Activated T-helper 2 cell treated with anti-CD3 and anti-CD28 coated beads, Interferon-gamma antibody, Interleukin-2, Interleukin-4, amounts not matched to agents 10 μg/mL and 5 μg/mL and 100 μg/mL, durations not matched to agents 14 hours and 24 hours and 36 hours (primary cell): ENCODE results near the gene WASF2. TPM values are rescaled to one million over a fixed set of nuclear protein-coding genes. Genes with fewer than 3 reads are reported as not detected.
A peak's percentile ranks its signal among the peaks of the same experiment; 100 is the strongest.

Source experiments
- DNase-seq: peaks from one replicate; pipeline ENCODE4 v3.0.0; 2021; ENCODE audit warnings: low spot score
- H3K27ac Mint-ChIP-seq: one replicate; pipeline ENCODE4 v1.8.0; 2021; ENCODE audit warnings: mixed read lengths
- H3K27me3 Mint-ChIP-seq: one replicate; pipeline ENCODE4 v1.8.0; 2021; ENCODE audit warnings: low read depth, mixed read lengths
- H3K36me3 Mint-ChIP-seq: one replicate; pipeline ENCODE4 v1.8.0; 2021; ENCODE audit warnings: low read depth, mixed read lengths
- H3K4me1 Mint-ChIP-seq: one replicate; pipeline ENCODE4 v1.8.0; 2021; ENCODE audit warnings: low read depth, mixed read lengths
- H3K4me3 Mint-ChIP-seq: one replicate; pipeline ENCODE4 v1.8.0; 2021; ENCODE audit warnings: low read depth, mild to moderate bottlenecking, moderate library complexity, mixed read lengths
- H3K9me3 Mint-ChIP-seq: one replicate; pipeline ENCODE4 v1.8.0; 2021; ENCODE audit warnings: mixed read lengths
- intact Hi-C: fragments of 100-400 bp; cut with micrococcal nuclease; formaldehyde crosslinking; loops from one replicate; pipeline ENCODE4 v1.15.1; 2023
- total RNA-seq: library from RNA; stranded (reverse); gene quantifications from 2 replicates; pipeline ENCODE4 v1.2.3, GENCODE V29; 2022

The WASF2 gene
- total RNA-seq, 1 donor from 2014 or later: 128 TPM

DNA sequence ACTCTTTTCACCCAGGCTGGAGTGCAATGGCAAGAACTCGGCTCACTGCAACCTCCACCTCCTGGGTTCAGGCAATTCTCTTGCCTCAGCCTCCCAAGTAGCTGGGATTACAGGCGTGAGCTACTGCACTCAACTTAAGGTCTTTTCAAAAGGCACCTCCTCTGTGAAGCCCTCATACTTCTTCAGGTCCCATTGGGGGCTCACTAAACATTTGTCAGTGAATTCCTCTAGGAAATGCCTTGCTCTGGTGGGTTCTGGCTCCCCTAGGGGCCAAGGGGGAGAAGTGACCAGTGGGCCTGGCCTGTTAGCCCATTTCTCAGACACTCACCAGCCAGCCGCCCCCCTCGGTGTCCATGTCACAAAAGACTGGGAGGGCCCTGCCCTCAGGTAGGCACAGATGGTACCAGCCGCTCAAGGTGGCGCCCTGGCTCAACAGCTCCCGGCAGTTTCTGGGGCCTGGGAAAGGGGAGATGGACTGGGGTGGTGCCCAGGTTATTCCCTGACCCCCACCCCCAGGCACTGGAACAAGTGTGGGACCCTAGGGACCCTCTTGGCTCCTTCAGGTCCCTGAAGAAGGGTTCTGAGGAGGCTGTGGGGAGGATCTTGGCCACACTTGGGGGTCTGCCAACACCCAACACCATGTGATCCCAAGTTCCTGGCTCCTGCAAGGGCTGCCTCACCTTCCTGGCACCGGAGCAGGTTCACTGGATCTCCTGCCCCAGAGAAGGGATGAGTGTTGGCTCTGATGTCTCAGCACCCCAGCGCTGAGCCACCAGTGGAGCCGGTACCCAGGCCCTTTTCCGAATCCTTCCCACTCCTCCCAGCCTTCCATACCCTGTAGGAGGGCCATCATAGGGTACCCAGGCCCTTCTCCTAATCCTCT lies 116.9 kb downstream of the WASF2 start:
- H3K36me3 Mint-ChIP-seq: no peaks in the 10 kb centered on the region
- no peaks in the 10 kb centered on the region for H3K9me3 Mint-ChIP-seq
- DNase-seq: no peak
- peaks cover 9% of the 10 kb centered on the region for H3K4me1 Mint-ChIP-seq
- intact Hi-C loops: no loop called here
- H3K27me3 Mint-ChIP-seq: peaks cover 1% of the 10 kb centered on the region
- H3K27ac Mint-ChIP-seq: no peak overlapping the region
- no peak overlapping the region for H3K4me3 Mint-ChIP-seq

DNA sequence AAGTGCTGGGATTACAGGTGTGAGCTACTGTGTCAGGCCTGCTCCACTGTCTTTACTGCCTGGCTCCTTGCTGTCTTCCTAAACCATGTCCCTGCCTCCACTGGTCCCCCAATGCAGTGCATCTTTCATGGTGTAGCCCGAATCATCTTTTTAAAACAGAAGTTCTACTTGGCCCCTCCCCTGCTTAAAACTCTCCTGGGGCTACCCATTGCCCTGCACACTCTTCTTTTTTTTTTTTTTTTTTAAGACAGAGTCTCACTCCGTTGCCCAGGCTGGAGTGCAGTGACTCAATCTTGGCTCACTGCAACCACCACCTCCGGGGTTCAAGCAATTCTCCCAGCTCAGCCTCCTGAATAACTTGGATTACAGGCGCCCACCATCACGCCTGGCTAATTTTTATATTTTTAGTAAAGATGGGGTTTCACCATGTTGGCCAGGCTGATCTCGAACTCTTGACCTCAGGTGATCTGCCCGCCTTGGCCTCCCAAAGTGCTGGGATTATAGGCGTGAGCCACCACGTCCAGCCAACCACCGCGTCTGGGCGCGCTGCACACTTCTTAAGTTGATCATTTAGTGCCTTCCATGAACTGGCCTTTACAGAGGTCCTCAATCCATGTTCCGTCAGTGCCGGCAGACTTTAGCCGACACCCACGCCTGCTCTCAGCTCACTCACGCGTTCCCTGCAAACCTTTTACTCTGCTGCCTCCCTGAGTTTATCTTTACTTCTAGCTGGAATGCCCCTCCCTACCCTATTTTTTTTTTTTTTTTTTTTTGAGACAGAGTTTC lies 117.8 kb downstream of the WASF2 start:
- no peaks in the 10 kb centered on the region for H3K36me3 Mint-ChIP-seq
- H3K27me3 Mint-ChIP-seq: no peaks in the 10 kb centered on the region
- intact Hi-C loops: no loop called here
- H3K9me3 Mint-ChIP-seq: no peaks in the 10 kb centered on the region
- no peak for DNase-seq
- H3K4me1 Mint-ChIP-seq: peaks cover 15% of the 10 kb centered on the region
- no peak overlapping the region for H3K4me3 Mint-ChIP-seq
- no peak overlapping the region for H3K27ac Mint-ChIP-seq

DNA sequence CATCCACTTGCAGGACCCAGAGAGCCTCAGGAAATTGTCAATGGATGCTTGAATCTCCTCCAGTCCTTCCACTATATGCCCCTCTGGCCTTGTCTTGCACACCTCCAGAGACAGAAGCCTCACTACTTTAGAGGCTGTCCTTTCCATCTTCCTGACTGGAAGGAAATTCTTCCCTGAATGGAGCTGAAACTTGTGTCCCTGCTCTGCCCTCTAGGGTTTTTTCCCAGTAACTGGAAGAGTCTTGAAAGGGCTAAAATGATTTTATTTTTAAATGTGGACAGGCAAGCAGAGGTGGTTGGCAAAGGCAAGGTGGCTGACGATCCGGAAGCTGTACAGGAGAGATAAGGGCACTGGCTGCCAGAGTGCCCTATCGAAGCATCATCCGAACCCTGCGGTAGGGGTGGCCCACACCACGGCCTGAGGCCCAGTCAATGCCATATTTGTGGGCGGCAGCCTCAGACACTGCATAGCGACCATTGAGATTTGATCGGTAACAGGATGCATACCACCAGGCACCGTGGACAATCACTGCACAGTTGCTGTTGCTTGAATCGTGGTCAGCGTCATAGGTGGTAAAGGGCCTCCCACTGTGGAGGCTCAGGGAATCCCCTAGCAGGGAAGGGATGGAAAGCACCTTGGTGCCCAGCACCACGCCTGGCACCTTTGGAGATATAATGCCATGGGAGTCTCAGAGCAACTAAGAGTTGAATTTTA lies 120.9 kb downstream of the WASF2 start:
- intact Hi-C loops: no loop called here
- Mint-ChIP-seq H3K36me3 (no peaks in the 10 kb centered on the region), H3K27me3 (no peaks in the 10 kb centered on the region), H3K4me3 (no peak overlapping the region), H3K4me1 (peaks cover 28% of the 10 kb centered on the region), H3K9me3 (no peaks in the 10 kb centered on the region), H3K27ac (no peak overlapping the region)
- no peak for DNase-seq

DNA sequence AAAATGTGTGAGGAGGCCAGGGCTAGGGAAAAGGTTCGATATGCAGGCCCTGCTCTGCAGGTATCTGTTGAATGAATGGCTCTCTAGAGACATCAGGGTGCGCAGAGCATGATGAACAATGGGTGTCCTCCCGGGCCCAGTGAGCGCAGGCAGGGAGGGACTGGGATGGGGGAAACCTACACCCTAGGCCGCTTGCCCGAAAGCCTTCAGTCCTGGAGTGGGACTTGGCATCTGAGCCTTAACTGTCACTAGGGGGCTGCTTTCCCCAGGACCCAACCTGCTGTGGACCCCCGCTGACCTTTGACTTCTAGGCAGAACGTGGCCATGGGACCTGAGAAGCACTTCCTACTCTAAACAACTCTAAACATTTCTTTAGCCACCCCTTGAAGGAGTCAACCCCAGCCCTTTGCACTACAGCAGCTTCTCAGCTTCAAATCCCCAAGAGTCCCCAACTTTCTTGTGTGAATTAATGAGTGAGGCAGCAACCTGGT lies 122.8 kb downstream of the WASF2 start:
- Mint-ChIP-seq H3K36me3 (no peaks in the 10 kb centered on the region), H3K9me3 (no peaks in the 10 kb centered on the region), H3K4me3 (peak overlapping the region; percentile 65), H3K4me1 (peaks cover 28% of the 10 kb centered on the region), H3K27ac (peak overlapping the region; percentile 64), H3K27me3 (no peaks in the 10 kb centered on the region)
- DNase-seq: no peak
- intact Hi-C loops: no loop called here

DNA sequence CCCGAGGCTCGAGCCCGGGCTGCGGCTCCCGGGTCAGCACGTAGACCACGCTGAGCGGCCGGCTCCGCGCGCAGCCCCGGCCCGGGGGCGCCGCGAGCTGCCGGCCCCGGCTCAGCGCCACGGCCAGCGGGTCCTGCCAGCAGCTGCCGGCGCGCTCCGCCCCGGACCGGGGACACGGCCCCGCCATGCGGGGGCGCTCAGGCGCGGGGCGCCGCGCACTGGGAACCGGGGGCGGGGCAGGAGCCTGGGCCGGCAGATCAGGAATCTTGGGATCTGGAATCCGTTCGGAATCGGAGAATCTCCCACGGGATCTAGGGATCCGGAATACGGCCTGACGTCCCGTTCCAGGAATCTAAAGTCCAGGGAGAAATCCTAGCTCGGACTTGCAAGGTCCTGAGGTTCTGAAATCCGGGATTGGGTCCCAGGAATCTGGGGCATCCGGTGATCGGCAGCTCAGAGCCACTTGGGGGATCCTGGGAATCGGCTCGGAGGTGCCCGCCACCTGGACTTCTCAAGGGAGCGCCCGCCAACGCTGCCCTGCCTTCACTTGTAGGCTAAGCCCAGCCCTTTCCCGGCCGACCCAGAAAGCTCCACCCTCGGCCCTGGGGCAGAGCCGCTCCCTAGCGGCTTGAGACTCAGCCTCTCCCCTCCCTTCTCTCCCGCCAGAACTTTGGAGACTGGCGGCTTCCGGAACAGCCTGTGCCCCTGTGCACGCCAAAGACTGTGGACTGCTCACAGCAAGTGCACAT lies 123.4 kb downstream of the WASF2 start, which contains the start of gene MAP3K6:
Gene MAP3K6, minus strand, starts transcription at position 551 of the 749 bp plus-strand sequence. Its CDS starts 364 bp downstream, at position 187.
- no peaks in the 10 kb centered on the region for H3K9me3 Mint-ChIP-seq
- intact Hi-C loops: no loop called here
- peak within 1 kb of the TSS; percentile 81 for H3K4me3 Mint-ChIP-seq
- peaks cover 28% of the 10 kb centered on the region for H3K4me1 Mint-ChIP-seq
- H3K27me3 Mint-ChIP-seq: no peaks in the 10 kb centered on the region
- H3K27ac Mint-ChIP-seq: peak within 1 kb of the TSS; percentile 83
- H3K36me3 Mint-ChIP-seq: no peaks in the 10 kb centered on the region
- DNase-seq: peak; percentile 42

DNA sequence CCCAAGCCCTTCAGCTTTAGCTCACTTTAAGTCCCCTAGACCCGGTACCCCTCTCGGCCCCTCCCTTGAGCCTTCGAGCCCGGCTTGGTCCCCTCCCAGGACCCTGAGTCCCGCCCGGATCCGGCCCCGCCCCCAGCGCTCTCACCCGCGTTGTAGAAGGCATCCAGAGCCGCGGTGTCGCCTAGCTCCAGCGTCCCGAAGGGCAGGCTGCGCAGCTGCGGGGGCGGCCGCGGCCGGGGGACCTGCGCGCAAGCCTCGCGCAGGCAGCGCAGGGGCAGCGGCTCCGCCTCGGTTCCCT lies 123.9 kb downstream of the WASF2 start:
- Mint-ChIP-seq H3K27ac (peak overlapping the region; percentile 83), H3K27me3 (no peaks in the 10 kb centered on the region), H3K4me1 (peaks cover 28% of the 10 kb centered on the region), H3K4me3 (peak overlapping the region; percentile 81), H3K9me3 (no peaks in the 10 kb centered on the region), H3K36me3 (no peaks in the 10 kb centered on the region)
- intact Hi-C loops: no loop called here
- peak; percentile 74 for DNase-seq

DNA sequence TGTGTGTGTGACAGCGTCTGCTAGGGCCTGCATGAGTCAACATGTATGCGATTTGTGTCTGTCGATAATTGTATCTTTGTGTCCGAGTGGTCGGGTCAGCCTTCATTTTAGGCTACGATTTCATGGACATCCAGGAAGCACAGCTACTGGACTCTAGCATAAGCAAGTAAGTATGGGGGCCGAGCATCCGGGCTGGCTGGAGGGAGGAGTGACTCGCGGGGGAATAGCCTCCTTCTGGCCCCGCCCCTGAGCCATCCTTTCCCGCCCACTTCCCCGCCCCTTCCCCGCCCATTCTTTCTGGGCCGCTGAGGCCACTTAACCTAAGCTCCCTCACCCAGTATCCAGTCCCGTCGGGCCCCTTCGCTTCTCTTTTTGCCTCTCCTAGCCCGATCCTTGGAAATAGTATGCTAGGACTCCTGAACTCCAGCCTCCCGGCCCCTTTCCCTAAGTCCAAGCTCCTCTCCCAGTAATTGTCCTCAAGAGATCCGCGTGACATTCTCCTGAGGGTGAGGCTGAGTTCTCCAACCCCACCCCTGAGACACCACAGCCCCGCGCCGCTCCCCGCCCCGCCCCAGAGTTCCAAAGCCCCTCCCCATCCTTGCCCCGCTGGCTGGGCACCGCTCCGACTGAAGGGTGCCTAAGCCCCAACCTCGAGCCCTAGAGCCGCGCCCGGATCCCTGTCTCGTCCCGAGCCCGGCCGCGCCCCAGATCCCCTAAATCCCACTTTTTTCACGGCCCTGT lies 124.4 kb downstream of the WASF2 start:
- peak; percentile 68 for DNase-seq
- Mint-ChIP-seq H3K27ac (peak overlapping the region; percentile 83), H3K4me1 (peaks cover 28% of the 10 kb centered on the region), H3K27me3 (no peaks in the 10 kb centered on the region), H3K9me3 (no peaks in the 10 kb centered on the region), H3K36me3 (no peaks in the 10 kb centered on the region), H3K4me3 (peak overlapping the region; percentile 81)
- intact Hi-C loops: loop anchor here (1.0 to 2.0 kb wide), 3 partner anchors 8 to 27 kb away; partner anchors contain the start of genes GPR3 and SYTL1

DNA sequence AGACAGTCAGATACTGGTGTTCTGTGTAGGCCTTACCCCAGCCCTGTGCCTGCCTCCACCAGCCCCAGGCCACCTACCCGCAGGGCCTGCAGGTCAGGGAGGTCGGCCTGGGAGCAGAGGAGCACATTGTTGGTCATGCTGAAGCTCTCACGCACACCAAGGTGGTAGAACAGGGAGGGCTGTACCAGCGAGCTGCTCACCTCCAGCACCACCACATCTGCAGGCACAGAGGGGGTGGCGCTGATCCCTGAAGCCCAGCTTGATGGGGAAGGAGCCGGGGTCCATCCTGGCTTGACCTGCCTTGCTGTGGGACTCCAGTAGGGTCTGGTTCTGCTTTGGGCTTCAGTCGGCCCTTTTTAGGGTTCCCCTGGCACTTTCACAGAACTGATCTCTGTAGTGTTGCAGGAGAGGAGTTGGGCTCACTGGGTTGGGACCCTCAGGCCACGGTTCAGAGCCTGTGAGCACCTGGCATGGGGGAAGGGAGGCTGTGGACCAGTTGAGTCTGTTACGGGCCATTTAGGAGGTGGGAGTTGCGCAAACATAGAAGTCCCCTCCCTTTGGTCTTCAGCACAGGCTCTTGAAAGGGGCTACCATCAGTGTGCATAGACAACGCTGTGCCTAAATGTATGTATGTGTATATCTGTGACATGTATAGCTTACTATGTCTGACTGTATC lies 125.1 kb downstream of the WASF2 start:
- Mint-ChIP-seq H3K4me1 (peaks cover 31% of the 10 kb centered on the region), H3K27me3 (no peaks in the 10 kb centered on the region), H3K9me3 (no peaks in the 10 kb centered on the region), H3K36me3 (peaks cover 2% of the 10 kb centered on the region), H3K4me3 (peak overlapping the region; percentile 81), H3K27ac (no peak overlapping the region)
- intact Hi-C loops: loop anchor here (1.0 to 2.0 kb wide), 3 partner anchors 8 to 27 kb away; partner anchors contain the start of genes GPR3 and SYTL1
- no peak for DNase-seq

DNA sequence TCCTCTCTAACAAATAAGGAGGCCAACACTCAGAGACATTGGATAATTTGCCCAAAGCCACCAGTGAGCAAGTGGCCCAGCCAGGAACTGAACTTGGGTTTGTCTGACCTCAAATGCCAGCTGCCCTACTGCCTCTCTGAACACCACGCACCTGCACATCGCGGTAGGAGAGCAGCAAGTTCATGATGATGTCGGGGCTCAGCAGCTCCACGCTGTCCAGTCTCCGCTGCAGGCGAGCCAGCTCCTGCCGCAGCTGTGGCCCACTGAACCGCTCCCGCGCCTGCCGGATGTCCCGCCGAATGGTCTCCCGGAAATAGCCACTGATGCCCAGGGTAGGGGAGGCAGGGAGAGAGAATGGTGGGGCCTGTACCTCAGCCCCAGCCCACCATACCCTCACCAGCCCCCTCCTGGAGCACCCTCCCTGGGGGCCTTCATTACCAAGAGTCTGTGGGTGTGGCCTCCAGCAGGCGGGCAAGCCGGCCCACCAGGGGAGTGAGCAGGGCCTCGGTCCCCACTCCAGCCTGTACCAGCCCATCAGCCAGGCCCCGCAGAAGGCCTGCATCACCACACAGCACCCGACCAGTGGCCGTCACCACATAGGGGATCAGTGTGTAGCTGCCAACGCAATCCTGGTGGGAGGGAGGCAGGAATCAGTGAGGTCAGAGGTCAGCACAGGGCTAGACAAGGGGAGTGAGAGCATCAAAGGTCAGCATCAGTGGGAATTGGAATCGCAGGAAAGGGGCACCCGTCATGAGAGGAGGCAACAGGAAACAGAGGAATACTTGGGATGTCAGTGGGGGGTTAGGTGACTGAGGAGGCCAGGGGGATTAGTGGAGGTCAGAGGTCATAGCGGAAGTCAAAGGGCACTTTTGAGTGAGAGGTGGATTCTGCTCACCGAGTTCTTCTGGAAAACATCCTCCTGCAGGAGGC lies 125.9 kb downstream of the WASF2 start:
- peak overlapping the region; percentile 39 for H3K27ac Mint-ChIP-seq
- peaks cover 2% of the 10 kb centered on the region for H3K36me3 Mint-ChIP-seq
- H3K4me3 Mint-ChIP-seq: no peak overlapping the region
- DNase-seq: no peak
- H3K27me3 Mint-ChIP-seq: no peaks in the 10 kb centered on the region
- peaks cover 30% of the 10 kb centered on the region for H3K4me1 Mint-ChIP-seq
- H3K9me3 Mint-ChIP-seq: no peaks in the 10 kb centered on the region
- intact Hi-C loops: loop anchor here (2.0 kb wide), 1 partner anchor 21 kb away; the partner anchor contains the start of gene SYTL1

DNA sequence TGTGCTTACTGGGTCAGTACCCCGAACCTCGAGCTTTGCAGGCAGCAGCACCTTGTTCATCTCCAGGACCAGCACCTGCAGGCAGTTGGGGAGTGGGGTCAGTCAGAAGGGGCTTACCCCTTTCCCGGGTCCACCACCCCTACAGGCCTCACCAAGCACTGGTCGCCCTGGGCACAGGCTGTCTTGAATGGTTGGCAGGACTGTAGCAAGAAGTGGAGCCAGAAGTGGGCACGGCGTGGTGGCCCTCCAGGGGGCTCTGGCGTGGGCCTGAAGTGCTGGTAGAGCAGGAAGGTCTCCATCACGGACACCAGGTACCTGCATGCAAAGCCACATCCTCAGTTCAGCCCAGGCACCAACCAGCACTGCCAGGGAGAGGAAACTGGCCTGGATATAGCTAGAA lies 128.4 kb downstream of the WASF2 start:
- H3K4me1 Mint-ChIP-seq: peaks cover 31% of the 10 kb centered on the region
- no peaks in the 10 kb centered on the region for H3K9me3 Mint-ChIP-seq
- no peak overlapping the region for H3K4me3 Mint-ChIP-seq
- no peak for DNase-seq
- intact Hi-C loops: no loop called here
- peaks cover 2% of the 10 kb centered on the region for H3K36me3 Mint-ChIP-seq
- no peak overlapping the region for H3K27ac Mint-ChIP-seq
- no peaks in the 10 kb centered on the region for H3K27me3 Mint-ChIP-seq
